Stimulated activated naive CD8-positive, alpha-beta T cell treated with anti-CD3 and anti-CD28 coated beads, Interleukin-15, amount 100 ng/mL, for 72 hours (primary cell): ENCODE data around the gene GCN1.
A peak's percentile ranks its signal among the peaks of the same experiment; 100 is the strongest.

Experiments
- ATAC-seq: fragments of 150-1000 bp; cut with Tn5 transposase; 2 replicates; pipeline ENCODE4 v1.10.0; 2021; ENCODE audit warnings: mild to moderate bottlenecking, moderate library complexity
- DNase-seq, 2 donors: peaks; one replicate each; pipeline ENCODE4 v3.0.0; 2021 to 2022
- H3K27ac Mint-ChIP-seq, 2 donors: one replicate each; pipeline ENCODE4 v1.8.0; 2022; ENCODE audit warnings: mild to moderate bottlenecking in 2 of 2, mixed read lengths in 2 of 2, moderate library complexity in 2 of 2
- H3K27me3 Mint-ChIP-seq: one replicate; pipeline ENCODE4 v1.8.0; 2022; ENCODE audit warnings: mixed read lengths
- H3K4me1 Mint-ChIP-seq: one replicate; pipeline ENCODE4 v1.8.0; 2022; ENCODE audit warnings: mild to moderate bottlenecking, mixed read lengths
- H3K4me3 Mint-ChIP-seq, 2 donors: one replicate each; pipeline ENCODE4 v1.8.0; 2022; ENCODE audit warnings: mild to moderate bottlenecking in 2 of 2, mixed read lengths in 2 of 2, moderate library complexity in 1 of 2
- H3K9me3 Mint-ChIP-seq, 2 donors: one replicate each; pipeline ENCODE4 v1.8.0; 2022; ENCODE audit warnings: mixed read lengths in 2 of 2

Gene GCN1

GRCh38 chr12:120183211-120183631, 11.3 kb downstream of the GCN1 start:
- no peaks in the 10 kb centered on the region for H3K27me3 Mint-ChIP-seq
- peaks cover 14% of the 10 kb centered on the region for H3K4me1 Mint-ChIP-seq
- H3K27ac Mint-ChIP-seq, result peak overlapping the region in 1 of 2 donors; percentile 78
- no peak for ATAC-seq
- H3K9me3 Mint-ChIP-seq, result no peaks in the 10 kb centered on the region
- H3K4me3 Mint-ChIP-seq, result no peak overlapping the region
- DNase-seq, result no peak

- H3K27ac Mint-ChIP-seq, result no peak overlapping the region
- no peak overlapping the region for H3K4me3 Mint-ChIP-seq
- DNase-seq (no peak), ATAC-seq (no peak)
- no peaks in the 10 kb centered on the region for H3K27me3 Mint-ChIP-seq
- H3K4me1 Mint-ChIP-seq, result peaks cover 14% of the 10 kb centered on the region
- H3K9me3 Mint-ChIP-seq, result no peaks in the 10 kb centered on the region
Measured at GRCh38 chr12:120181991-120182631, 12.4 kb downstream of the GCN1 start.

GRCh38 chr12:120180975-120181374, 13.5 kb downstream of the GCN1 start:
- Mint-ChIP-seq H3K4me3 (no peak overlapping the region), H3K4me1 (peaks cover 14% of the 10 kb centered on the region)

GRCh38 chr12:120175537-120175936, 19.0 kb downstream of the GCN1 start:
- DNase-seq, result no peak
- no peaks in the 10 kb centered on the region for H3K9me3 Mint-ChIP-seq
- no peak overlapping the region for H3K4me3 Mint-ChIP-seq
- no peaks in the 10 kb centered on the region for H3K4me1 Mint-ChIP-seq
- no peaks in the 10 kb centered on the region for H3K27me3 Mint-ChIP-seq
- ATAC-seq, result no peak
- H3K27ac Mint-ChIP-seq, result no peak overlapping the region

More at GRCh38 chr12:120180975-120181374, 13.5 kb downstream of the GCN1 start:
- Mint-ChIP-seq H3K9me3 (no peaks in the 10 kb centered on the region), H3K27ac (no peak overlapping the region), H3K27me3 (no peaks in the 10 kb centered on the region)
- ATAC-seq (no peak), DNase-seq (no peak)

GRCh38 chr12:120175062-120175461, 19.5 kb downstream of the GCN1 start:
- Mint-ChIP-seq H3K27ac (no peak overlapping the region), H3K4me3 (no peak overlapping the region), H3K4me1 (no peaks in the 10 kb centered on the region), H3K9me3 (no peaks in the 10 kb centered on the region), H3K27me3 (no peaks in the 10 kb centered on the region)
- no peak for ATAC-seq
- no peak for DNase-seq

- H3K27ac Mint-ChIP-seq, result peak overlapping the region in 1 of 2 donors; percentile 40
Measured at GRCh38 chr12:120172053-120172452, 22.5 kb downstream of the GCN1 start.

GRCh38 chr12:120170631-120171030, 23.9 kb downstream of the GCN1 start:
- Mint-ChIP-seq H3K4me3 (no peak overlapping the region), H3K4me1 (no peaks in the 10 kb centered on the region), H3K27me3 (no peaks in the 10 kb centered on the region), H3K9me3 (no peaks in the 10 kb centered on the region), H3K27ac (no peak overlapping the region)
- ATAC-seq (no peak), DNase-seq (no peak)

More at GRCh38 chr12:120172053-120172452, 22.5 kb downstream of the GCN1 start:
- ATAC-seq (peak; percentile 70), DNase-seq (no peak)
- no peaks in the 10 kb centered on the region for H3K4me1 Mint-ChIP-seq
- H3K27me3 Mint-ChIP-seq, result no peaks in the 10 kb centered on the region
- H3K4me3 Mint-ChIP-seq, result no peak overlapping the region
- H3K9me3 Mint-ChIP-seq, result no peaks in the 10 kb centered on the region

- no peak overlapping the region for H3K27ac Mint-ChIP-seq
- ATAC-seq (no peak), DNase-seq (no peak)
- no peak overlapping the region for H3K4me3 Mint-ChIP-seq
- H3K27me3 Mint-ChIP-seq, result no peaks in the 10 kb centered on the region
- no peaks in the 10 kb centered on the region for H3K4me1 Mint-ChIP-seq
- H3K9me3 Mint-ChIP-seq, result no peaks in the 10 kb centered on the region
Measured at GRCh38 chr12:120169946-120170345, 24.6 kb downstream of the GCN1 start.

GRCh38 chr12:120168337-120168736, 26.2 kb downstream of the GCN1 start:
- H3K9me3 Mint-ChIP-seq, result no peaks in the 10 kb centered on the region
- H3K4me3 Mint-ChIP-seq, result no peak overlapping the region
- ATAC-seq (no peak), DNase-seq (no peak)
- H3K27ac Mint-ChIP-seq, result no peak overlapping the region
- H3K27me3 Mint-ChIP-seq, result no peaks in the 10 kb centered on the region
- no peaks in the 10 kb centered on the region for H3K4me1 Mint-ChIP-seq

- Mint-ChIP-seq H3K27me3 (no peaks in the 10 kb centered on the region), H3K27ac (peak overlapping the region in 1 of 2 donors; percentile 85), H3K4me3 (no peak overlapping the region), H3K9me3 (no peaks in the 10 kb centered on the region), H3K4me1 (no peaks in the 10 kb centered on the region)
- ATAC-seq (no peak), DNase-seq (no peak)
Measured at GRCh38 chr12:120167529-120168095, 26.9 kb downstream of the GCN1 start.

- H3K9me3 Mint-ChIP-seq, result no peaks in the 10 kb centered on the region
- H3K4me3 Mint-ChIP-seq, result no peak overlapping the region
- H3K4me1 Mint-ChIP-seq, result no peaks in the 10 kb centered on the region
- ATAC-seq, result no peak
- DNase-seq, result no peak
- no peaks in the 10 kb centered on the region for H3K27me3 Mint-ChIP-seq
- no peak overlapping the region for H3K27ac Mint-ChIP-seq
Measured at GRCh38 chr12:120164293-120164692, 30.2 kb downstream of the GCN1 start.

GRCh38 chr12:120162763-120163162, 31.8 kb downstream of the GCN1 start:
- no peak for ATAC-seq
- H3K9me3 Mint-ChIP-seq, result no peaks in the 10 kb centered on the region
- DNase-seq, result no peak
- H3K27ac Mint-ChIP-seq, result no peak overlapping the region
- H3K4me3 Mint-ChIP-seq, result no peak overlapping the region
- H3K27me3 Mint-ChIP-seq, result no peaks in the 10 kb centered on the region
- H3K4me1 Mint-ChIP-seq, result no peaks in the 10 kb centered on the region

- no peaks in the 10 kb centered on the region for H3K27me3 Mint-ChIP-seq
- H3K9me3 Mint-ChIP-seq, result no peaks in the 10 kb centered on the region
- DNase-seq, result no peak
- ATAC-seq, result no peak
- no peak overlapping the region for H3K4me3 Mint-ChIP-seq
- H3K4me1 Mint-ChIP-seq, result no peaks in the 10 kb centered on the region
- H3K27ac Mint-ChIP-seq, result no peak overlapping the region
Measured at GRCh38 chr12:120161852-120162251, 32.7 kb downstream of the GCN1 start.

- no peak overlapping the region for H3K4me3 Mint-ChIP-seq
- no peak for ATAC-seq
- H3K9me3 Mint-ChIP-seq, result no peaks in the 10 kb centered on the region
- DNase-seq, result no peak
- H3K27ac Mint-ChIP-seq, result peak overlapping the region in 1 of 2 donors; percentile 78
- H3K27me3 Mint-ChIP-seq, result no peaks in the 10 kb centered on the region
- H3K4me1 Mint-ChIP-seq, result no peaks in the 10 kb centered on the region
Measured at GRCh38 chr12:120159509-120160237, 34.8 kb downstream of the GCN1 start.

- no peak overlapping the region for H3K4me3 Mint-ChIP-seq
- H3K27me3 Mint-ChIP-seq, result no peaks in the 10 kb centered on the region
- DNase-seq (no peak), ATAC-seq (no peak)
- peak overlapping the region in 1 of 2 donors; percentile 71 for H3K27ac Mint-ChIP-seq
- no peaks in the 10 kb centered on the region for H3K4me1 Mint-ChIP-seq
- H3K9me3 Mint-ChIP-seq, result no peaks in the 10 kb centered on the region
Measured at GRCh38 chr12:120158351-120158750, 36.2 kb downstream of the GCN1 start.

GRCh38 chr12:120157678-120158077, 36.8 kb downstream of the GCN1 start:
- no peaks in the 10 kb centered on the region for H3K9me3 Mint-ChIP-seq
- no peaks in the 10 kb centered on the region for H3K27me3 Mint-ChIP-seq
- no peak overlapping the region for H3K4me3 Mint-ChIP-seq
- no peak overlapping the region for H3K27ac Mint-ChIP-seq
- no peaks in the 10 kb centered on the region for H3K4me1 Mint-ChIP-seq
- no peak for DNase-seq
- ATAC-seq, result no peak
